ENCODE results near the gene XXYLT1.

XXYLT1 gene

DNA sequence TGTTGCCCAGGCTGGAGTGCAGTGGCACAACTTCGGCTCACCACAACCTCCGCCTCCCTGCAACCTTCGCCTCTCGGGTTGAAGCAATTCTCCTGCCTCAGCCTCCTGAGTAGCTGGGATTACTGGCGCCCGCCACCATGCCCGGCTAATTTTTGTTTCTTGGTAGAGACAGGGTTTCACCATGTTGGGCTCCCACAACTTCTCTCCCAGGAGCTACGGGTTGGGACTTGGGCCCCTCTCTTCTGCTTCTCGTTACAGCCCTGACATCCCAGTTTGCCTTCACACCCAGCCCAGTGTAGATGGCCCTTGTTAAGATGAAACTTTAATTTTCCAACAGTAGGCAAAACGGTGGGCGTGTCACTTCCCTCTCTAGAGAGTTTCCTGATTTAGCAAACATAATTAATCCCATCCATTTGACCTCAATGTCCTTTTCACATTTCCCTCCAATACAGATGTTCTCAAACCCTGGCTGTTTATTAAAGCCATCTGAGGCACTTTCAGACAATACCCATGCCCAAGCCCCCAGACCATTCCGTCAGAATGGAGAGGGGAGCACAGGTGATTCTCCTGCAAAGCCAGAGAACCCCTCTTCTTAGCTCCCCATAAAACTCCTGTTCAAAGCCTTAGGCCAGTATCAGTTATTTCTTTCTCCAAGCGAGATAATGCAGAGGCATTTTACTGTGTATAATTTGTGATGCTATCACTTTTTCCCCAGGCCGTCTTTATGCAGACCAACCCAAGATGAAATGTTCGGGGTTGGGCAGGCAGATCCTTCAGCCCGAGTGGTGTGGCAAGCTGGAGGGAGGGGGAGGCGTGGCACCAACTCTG, 245.7 kb downstream of the XXYLT1 start:
- no peak for DNase-seq (ENCODE audit: low spot score)

- DNase-seq (ENCODE audit: low spot score) = no peak
Observed at GRCh38 chr3:195023989-195024388, 247.0 kb downstream of the XXYLT1 start.

DNA sequence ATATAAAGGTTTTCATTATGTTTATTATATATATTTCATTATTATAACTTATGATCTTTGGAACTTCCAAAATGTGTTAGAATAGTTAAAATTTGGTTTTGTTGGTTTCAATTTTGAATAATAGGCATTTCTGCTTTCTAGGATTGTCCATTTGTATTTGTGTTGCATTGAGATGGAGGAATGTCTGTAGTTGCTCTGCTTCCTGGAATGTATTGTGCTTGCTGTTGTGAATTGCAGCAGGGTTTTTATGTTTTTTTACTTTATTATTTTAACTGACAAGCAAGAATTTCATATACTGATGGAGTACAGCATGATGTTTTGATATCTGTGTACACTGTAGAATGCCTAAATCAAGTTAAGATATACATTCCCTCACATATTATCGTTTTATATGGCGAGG, 247.4 kb downstream of the XXYLT1 start:
- no peak for DNase-seq (ENCODE audit: low spot score)

- DNase-seq (ENCODE audit: low spot score) = no peak
Observed at GRCh38 chr3:195021692-195022091, 249.3 kb downstream of the XXYLT1 start.

DNA sequence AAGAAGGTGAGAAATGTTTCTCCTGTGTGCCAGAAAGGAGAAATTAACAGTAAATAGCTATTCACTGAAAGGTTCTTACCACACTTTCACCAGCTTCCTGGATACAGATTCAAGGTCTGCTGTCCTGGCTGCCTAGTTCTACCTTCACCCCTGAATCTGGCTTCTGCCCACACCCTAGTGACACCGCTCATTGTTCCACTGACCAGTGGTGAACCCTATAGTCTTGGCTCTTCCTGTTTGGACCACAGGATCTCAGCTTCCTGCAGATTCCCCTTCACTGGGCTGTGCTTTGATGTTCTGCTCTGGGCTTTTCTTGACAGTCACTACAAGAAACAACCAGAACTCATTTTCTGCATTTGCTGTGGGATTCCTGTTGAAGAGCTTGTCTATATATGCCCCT, 250.0 kb downstream of the XXYLT1 start:
- DNase-seq (ENCODE audit: low spot score) = no peak

DNA sequence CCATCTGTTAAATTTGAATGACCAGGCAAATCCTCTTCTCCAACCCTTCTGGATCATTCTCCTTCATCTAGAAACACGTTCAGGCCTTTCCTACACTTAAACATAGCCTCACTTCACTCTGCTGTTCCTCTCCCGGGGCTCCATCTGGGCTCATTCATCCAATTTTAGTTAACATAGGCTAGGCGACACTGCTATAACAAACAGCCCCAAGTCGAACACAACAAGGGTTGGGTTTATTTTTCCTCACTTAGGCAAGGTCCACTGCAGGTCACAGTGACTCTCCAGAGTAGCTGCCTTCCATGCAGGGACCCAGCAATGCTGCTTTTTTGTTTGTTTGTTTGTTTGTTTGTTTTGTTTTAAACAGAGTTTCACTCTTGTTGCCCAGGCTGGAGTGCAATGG, 250.8 kb downstream of the XXYLT1 start:
- DNase-seq (ENCODE audit: low spot score) = no peak

DNA sequence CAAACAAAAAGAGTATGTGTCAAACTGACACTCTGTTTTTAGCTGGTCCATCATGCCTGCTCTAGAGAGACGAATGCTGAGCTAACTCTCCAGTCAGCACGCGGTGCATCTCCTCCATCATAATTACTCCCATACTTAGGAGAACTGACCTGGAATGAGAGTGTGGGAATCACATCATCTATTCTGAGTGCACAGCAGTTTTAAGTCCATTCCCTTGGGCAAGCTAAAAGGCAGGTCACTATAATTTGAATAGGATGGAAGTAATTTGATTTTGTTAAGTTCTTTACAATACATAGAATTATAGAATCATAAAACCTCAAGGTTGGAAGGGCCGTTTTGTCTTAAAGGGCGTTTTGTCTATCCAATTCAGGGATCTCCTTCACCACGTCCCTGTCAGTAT, 251.6 kb downstream of the XXYLT1 start:
- DNase-seq (ENCODE audit: low spot score) = no peak

All from GM03348 (cell line).